SIG-M5 (cell line): ENCODE results near the gene NMNAT2.
A peak's percentile ranks its signal among the peaks of the same experiment; 100 is the strongest.
"Not testable (repeated sequence)": the region's sequence is repeated elsewhere in the genome, so short reads cannot be mapped to it uniquely, and the experiment has no call there.

Source experiments
- DNase-seq: peaks from one replicate; lab custom pipeline; 2025; lab: John Stamatoyannopoulos, UW

NMNAT2 gene

GRCh38 chr1:183417772-183418491 lies at the start of gene NMNAT2:
NMNAT2 (minus strand) TSS chr1:183418380; CDS start chr1:183418267, 113 bp downstream.
- no peak for DNase-seq

DNA sequence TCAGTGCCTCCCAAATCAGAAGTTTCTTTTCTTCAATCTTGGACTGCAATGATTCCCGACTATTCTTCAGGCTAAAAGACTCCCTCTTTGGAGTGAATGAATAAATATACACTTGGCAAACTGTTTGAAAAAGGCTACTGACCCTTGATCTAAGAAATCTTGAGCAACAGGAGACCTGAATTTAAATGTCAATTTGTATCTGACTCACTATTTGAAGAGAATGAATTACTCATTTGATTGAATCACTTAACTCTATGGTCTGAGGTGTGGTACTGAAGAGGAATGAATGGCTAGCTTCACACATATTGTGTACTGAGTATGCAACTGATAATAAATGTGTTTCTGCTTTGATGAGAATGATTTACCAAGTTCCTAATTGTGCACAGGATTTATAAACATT lies 49.5 kb upstream of the NMNAT2 start:
- no peak for DNase-seq

- no peak for DNase-seq
Observed at GRCh38 chr1:183466781-183467180, 48.6 kb upstream of the NMNAT2 start.

GRCh38 chr1:183463566-183463965 lies 45.4 kb upstream of the NMNAT2 start:
- DNase-seq: no peak

DNA sequence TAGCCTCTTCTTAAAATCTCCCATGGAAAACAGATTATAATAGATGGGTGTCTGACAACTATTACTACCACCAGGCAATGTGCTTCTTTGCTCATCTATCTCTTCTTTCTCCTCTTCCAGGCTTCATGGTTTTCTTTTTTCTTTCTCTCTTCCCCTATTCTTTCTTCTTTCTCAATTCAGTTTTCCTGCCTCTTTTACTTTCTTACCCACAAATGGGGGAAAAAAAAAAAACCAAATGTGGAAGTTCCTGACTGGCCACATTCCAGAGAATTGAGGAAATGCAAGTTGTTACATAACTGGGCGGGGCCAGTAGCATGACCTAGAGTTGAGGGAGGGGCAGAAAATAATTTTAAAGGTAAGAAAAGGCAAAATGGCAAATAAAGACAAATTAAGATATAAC lies 43.2 kb upstream of the NMNAT2 start:
- DNase-seq: peak; percentile 33

GRCh38 chr1:183460596-183460995 lies 42.4 kb upstream of the NMNAT2 start:
- no peak for DNase-seq

- DNase-seq: no peak
Observed at GRCh38 chr1:183457449-183457848, 39.3 kb upstream of the NMNAT2 start.

DNA sequence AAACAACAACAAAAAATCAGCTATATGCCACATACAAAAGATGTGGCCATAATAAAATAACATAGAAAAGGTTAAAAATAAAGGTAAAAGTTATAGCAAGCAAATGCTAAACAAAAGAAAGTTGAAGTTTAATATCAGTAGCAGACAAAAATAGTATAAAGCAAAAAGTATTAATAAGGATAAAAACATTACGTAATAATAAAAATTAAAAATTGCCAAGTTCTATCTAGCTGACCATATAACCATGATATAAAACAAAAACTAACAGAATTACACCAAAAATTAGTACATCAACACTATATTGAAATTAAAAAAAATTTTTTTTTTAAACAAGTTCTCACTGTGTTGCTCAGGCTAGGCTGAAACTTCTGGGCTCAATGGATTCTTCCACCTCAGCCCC lies 38.6 kb upstream of the NMNAT2 start:
- DNase-seq: no peak

- no peak for DNase-seq
Observed at GRCh38 chr1:183454377-183454776, 36.2 kb upstream of the NMNAT2 start.

DNA sequence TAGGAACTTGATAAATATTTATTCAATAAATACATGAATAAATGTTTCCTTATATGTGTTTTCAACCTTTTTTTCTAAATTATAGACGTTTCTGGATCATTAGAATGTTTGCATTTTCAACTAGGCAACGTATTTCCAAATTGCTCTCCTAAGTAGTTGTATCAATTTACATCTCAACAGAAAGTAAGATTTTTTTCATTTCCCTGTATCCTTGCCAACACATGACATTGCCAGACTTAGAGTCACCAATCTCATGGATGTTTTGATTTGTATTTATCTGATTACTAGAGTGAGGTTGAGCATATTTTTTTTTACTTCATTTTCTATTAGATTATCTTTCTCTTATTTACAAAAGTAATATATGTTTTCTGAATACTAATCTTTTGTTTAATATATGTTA lies 31.9 kb upstream of the NMNAT2 start:
- DNase-seq: no peak

DNA sequence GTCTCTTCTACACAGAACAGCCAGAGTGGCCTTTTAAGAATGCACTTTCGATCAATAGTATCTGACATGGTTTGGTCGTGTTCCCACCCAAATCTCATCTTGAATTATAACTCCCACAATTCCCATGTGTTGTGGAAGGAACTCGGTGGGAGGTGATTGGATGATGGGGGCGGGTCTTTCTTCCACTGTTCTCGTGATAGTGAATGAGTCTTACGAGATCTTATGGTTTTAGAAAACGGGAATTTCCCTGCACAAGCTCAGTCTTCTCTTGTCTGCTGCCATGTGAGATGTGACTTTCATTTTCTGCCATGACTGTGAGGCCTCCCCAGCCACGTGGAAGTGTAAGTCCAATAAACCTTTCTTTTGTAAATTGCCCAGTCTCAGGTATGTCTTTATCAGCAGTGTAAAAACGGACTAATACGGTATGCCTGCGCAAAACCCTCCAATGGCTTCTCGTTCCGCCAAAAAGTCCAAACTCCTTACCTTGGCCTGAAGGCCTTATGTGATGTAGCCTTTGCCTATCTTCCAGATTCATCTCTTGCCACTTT lies 31.1 kb upstream of the NMNAT2 start:
- DNase-seq: no peak

DNA sequence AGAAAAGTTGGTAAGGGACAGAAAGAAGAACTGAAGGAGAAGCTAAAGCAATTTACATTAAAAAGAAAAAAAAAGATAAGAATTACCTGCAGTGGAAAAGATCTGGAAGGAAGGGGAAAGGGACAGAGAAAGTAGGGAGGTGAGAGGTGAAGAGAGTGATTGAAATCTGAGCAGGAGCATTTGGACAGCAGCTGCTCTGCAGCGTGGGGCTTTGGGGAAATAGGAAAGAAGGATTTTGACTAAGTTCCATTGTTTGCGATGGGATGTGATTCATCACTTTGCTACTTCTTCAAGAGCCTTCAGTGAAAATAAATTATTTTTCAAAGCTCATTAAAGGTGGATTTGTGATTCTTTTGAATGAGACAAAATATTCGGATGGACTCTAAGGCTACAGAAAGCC lies 26.1 kb upstream of the NMNAT2 start:
- no peak for DNase-seq

DNA sequence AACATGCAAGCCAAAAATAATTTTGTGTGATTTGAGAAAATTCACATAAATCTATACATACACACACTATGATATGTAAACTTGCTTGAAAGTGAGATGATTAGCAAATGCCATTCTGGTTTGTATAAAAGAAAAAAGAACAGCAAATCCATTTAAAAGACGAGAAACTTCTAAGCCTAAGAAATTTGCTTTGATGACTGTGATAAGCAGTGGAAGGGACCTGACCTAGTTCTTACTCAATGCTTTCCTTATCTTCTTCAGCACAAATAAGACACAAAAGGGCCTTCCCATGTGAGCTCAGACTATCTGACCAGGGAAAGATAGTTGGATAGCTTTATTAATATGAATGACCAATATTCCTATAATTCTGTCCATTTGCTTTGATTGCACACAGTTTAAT lies 25.3 kb upstream of the NMNAT2 start:
- no peak for DNase-seq

DNA sequence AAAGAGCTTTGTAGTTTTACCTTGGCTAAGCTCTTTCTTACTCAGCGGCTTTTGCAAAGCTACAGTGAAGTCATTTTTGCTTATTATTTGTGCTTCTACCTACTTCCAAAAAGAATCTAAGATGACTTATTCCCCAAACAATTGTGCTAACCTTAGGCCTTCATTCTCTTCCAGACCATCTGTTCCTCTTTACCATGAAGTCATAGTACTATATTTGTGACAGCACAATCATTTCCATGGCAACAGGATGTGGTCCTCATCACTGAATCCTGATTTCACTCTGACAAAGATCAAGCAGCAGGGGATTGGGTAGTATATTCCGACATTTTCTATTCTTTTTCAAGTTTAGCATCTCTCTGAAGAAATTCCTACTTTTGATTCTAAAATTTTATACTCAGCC lies 24.8 kb upstream of the NMNAT2 start:
- DNase-seq: no peak

DNA sequence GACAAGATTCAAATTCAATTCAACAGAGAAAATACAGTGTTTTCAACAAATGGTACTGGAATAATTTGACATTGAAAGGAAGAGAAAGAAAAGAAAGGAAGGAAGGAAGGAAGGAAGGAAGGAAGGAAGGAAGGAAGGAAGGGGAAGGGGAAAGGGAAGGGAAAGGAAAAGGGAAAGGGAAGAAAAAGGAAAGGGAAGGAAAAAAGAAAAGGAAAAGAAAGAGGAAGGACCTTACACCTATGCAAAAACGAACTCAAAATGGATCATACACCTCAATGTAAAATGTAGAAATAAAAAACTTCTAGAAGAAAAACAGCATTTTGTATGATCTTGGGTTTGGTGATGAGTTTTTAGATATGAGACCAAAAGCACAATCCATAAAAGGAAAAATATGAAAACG lies 19.9 kb upstream of the NMNAT2 start:
- DNase-seq: no peak

GRCh38 chr1:183435497-183435896 lies 17.3 kb upstream of the NMNAT2 start:
- no peak for DNase-seq

GRCh38 chr1:183433703-183434102 lies 15.5 kb upstream of the NMNAT2 start:
- no peak for DNase-seq

GRCh38 chr1:183432548-183432875 lies 14.3 kb upstream of the NMNAT2 start:
- DNase-seq: no peak

DNA sequence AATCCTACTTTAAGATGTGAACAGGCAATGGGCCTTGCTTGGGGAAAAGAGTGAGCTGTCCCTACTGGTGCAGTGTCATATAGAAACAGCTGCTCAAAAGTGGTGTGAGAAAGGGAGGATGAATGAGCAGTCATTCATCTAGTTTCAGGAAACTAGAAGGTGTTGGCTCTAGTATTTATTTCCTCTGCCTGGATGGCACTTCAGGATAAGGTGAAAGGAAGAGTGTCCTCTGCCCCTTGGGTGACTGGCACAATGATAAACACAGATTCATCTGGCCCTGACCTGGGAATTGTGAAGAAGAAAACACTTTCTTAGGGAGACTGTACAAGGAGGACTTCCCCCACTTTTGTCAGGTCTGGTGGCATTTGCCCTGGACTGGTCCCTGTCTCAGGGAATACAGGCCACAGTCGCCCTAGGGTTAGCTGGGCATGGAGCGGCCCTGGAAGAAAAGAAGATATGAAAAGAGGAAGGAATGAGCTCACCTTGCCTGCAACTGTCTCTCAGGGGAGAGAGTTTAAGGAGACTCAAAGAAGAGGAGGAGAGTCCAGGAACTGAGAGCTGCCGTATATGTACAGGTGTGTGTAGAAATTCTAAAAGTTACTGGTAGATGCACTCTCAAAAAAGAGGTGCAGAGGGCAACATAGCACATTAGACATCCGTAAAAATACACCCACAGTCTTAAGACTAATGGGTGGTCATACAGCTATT lies 13.8 kb upstream of the NMNAT2 start:
- DNase-seq: no peak

GRCh38 chr1:183427591-183427990 lies 9.4 kb upstream of the NMNAT2 start:
- not testable (repeated sequence) for DNase-seq

DNA sequence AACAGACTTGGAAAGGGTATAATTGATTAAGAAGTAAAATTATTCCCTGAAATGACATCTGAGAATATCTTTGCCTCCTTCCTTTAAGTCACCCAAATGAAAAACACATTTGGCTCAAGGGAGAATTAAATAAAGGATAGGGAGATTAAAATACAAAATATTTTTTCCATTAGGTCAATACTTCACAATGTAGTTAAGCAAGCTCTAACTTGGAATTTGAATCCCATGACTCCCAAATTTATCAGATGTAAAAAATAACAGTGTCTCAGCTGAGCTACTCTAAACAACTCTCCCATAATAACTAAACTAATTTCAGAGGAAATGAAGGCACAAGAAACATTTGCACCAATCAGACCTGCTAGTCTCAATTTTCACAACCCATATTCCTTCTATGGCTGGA lies 6.5 kb upstream of the NMNAT2 start:
- no peak for DNase-seq

DNA sequence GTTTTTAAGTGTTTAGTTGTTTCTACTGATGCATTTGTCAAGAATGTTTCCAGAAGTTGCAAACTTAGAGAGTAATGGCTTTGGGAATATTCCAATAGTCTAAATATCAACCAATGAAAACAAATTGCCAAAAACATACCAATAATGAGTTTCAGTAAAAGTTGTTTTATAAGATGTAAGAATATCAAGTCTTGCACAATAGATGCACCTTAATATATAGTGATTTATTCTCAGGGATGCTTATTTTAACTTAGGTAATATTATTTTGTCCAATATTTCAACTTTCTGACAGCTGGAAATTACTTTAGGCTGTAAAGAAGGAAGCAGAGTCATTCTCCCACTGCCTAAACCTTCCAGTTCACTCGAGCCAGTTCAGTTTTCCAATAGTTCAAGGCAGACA lies 5.4 kb upstream of the NMNAT2 start:
- DNase-seq: no peak

GRCh38 chr1:183419399-183419798 lies 1.2 kb upstream of the NMNAT2 start:
- no peak for DNase-seq

GRCh38 chr1:183418696-183419095 lies 516 bp upstream of the NMNAT2 start:
- DNase-seq: no peak
